ENCODE measurements around the gene SIRT7.

- TF ChIP-seq CTCF (conservative IDR thresholded peaks at IDR 0.05; ENCODE audit: low read depth, low read length) (no peak), EZH2phosphoT487 (IDR thresholded peaks at IDR 0.05; ENCODE audit: borderline replicate concordance, low read length) (no peak)
Measured at GRCh38 chr17:81961087-81961511, 43.1 kb upstream of the SIRT7 start, which contains the start of gene NOTUM.

Data from PC-3 (cell line).